IPS-NIHi7 (cell line): ENCODE data around the gene CTIF.

Experiments
- DNase-seq: peaks from one replicate; pipeline ENCODE4 v3.0.0; 2012; ENCODE audit warnings: mixed read lengths; ENCODE audit errors: extremely low spot score

The CTIF gene

GRCh38 chr18:48847807-48848486 is 309.1 kb downstream of the CTIF start:
- no peak for DNase-seq

GRCh38 chr18:48848641-48849143 is 309.9 kb downstream of the CTIF start:
- DNase-seq, result no peak

GRCh38 chr18:48850822-48851598 is 312.2 kb downstream of the CTIF start:
- peak; percentile 40 for DNase-seq

GRCh38 chr18:48851599-48851960 is 312.7 kb downstream of the CTIF start:
- DNase-seq, result peak; percentile 67

GRCh38 chr18:48852292-48852691 is 313.5 kb downstream of the CTIF start:
- DNase-seq, result no peak

- no peak for DNase-seq
These were observed 314.0 kb downstream of the CTIF start for GRCh38 chr18:48852794-48853193.

GRCh38 chr18:48853588-48853987 is 314.8 kb downstream of the CTIF start:
- no peak for DNase-seq

GRCh38 chr18:48854780-48855179 is 315.9 kb downstream of the CTIF start:
- DNase-seq, result no peak

- no peak for DNase-seq
These were observed 316.9 kb downstream of the CTIF start for GRCh38 chr18:48855422-48856377.

GRCh38 chr18:48857023-48857694 is 318.3 kb downstream of the CTIF start:
- no peak for DNase-seq

GRCh38 chr18:48858676-48859075 is 319.8 kb downstream of the CTIF start:
- DNase-seq, result no peak

GRCh38 chr18:48859311-48860268 is 320.8 kb downstream of the CTIF start:
- DNase-seq, result peak; percentile 63

- peak; percentile 53 for DNase-seq
These were observed 321.7 kb downstream of the CTIF start for GRCh38 chr18:48860269-48861180.

- peak; percentile 60 for DNase-seq
These were observed 322.4 kb downstream of the CTIF start for GRCh38 chr18:48861181-48861708.

- DNase-seq, result no peak
These were observed 323.3 kb downstream of the CTIF start for GRCh38 chr18:48862132-48862531.

- DNase-seq, result no peak
These were observed 323.9 kb downstream of the CTIF start for GRCh38 chr18:48862678-48863270.

- no peak for DNase-seq
These were observed 324.7 kb downstream of the CTIF start for GRCh38 chr18:48863432-48864065.

- no peak for DNase-seq
These were observed 326.0 kb downstream of the CTIF start for GRCh38 chr18:48864876-48865275.
